Measurements from ENCODE around the gene SPDYE9.
"Not testable (repeated sequence)": the region's sequence is repeated elsewhere in the genome, so short reads cannot be mapped to it uniquely, and the experiment has no call there.

Gene SPDYE9

DNA sequence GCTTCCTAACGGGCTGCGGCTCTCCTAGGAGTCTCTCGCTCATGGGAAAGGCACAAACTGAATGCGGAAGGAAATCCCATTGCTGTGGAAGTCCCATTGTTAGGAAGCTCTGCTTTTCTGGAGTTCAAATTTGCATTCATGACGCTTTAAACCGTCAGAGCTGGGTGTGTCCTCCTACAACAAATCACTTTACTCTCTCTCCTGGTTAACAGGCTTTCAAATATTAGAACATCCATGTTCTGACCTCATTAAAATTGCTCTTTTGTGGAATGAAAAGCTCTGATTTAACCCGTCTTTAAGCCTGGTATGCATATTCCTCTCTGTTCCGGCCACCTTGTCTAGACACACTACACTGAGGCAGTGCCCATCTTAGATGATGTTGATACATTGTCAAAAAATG, at the start of gene SPDYE9:
TSS of gene SPDYE9 (minus strand) at position 101 of the 400 bp plus-strand sequence. CDS start 1,800 bp downstream, outside the sequence.
- DNase-seq = not testable (repeated sequence)

DNA sequence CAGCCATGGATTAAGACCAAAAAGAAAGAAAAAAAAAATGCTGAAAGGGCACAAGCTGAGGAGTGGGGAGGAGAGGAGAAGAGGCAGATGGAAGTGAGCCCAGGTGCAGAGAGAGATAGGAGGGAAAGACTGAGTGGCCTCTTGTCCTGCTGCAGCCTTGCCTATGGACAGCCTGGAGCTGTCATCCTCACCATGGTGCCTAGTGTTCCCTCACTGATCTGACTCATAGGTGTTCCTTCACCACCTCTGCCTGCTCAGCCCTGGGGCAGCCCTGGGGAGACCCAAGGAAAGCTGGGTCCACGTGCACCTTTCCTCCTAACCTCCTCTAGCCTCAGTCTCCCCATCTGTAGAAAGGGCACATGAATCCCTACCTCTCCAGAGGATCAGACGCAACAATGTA, 49.0 kb upstream of the SPDYE9 start:
- not testable (repeated sequence) for DNase-seq

DNA sequence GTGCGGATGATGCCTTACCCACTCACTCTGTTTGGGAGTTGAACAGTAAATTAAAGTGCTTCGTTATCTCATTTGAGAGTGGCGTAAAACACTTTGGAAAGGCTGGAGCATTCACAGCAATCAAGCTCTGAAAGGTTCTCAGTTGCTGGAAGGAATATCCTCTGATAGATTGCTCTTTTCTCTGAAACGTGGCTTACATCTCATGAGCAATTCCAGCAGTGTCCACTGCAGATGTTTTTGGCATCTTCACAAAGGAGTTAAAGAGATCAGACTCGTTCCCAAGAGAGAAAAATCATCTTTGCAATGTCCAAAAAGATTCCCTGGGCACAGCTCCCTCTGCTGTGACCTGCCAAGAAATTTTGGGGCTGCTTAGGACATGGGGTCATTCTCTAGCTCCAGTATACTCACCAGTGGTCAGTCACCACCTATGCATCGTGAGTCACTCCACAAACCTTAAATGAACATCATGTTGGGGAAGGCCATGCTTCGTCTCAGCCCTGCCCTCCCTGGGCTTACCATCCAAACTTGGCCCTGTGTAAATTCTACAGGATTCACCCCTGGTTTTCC, 46.9 kb upstream of the SPDYE9 start:
- DNase-seq = not testable (repeated sequence)

DNA sequence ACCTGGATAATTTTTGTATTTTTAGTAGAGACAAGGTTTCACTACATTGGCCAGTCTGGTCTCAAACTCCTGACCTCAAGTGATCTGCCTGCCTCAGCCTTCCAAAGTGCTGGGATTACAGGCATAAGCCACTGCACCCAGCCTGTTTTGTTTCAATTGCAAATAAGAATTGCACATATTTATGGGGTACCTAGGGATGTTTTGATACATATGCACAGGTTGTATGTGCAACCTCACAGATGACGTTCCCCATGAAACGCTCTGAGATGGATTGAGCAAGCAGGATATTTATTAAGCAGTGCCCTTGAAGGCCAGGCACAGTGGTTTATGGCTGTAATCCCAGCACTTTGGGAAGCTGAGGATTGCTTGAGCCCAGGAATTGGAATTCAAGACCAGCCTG, 44.8 kb upstream of the SPDYE9 start:
- not testable (repeated sequence) for DNase-seq

DNA sequence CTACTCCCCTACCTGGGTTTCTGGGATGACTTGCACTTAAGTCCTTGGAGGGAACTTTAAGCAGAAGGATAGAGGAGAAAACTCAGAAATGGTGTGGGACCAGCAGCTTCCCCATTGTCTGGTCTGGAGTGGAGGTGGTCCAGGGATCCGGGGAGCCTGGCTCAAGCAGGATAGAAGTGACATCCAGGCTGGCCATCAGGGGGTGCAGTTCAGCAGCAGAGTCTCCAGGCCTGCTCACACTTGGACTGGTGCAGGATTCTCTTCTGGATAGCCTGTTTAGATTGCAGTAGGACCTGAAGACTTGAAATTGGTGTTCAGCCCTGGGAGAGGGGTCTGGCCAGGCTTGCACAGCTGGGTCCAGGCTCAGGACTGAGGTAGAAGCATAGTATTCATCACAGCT, 38.3 kb upstream of the SPDYE9 start:
- DNase-seq = not testable (repeated sequence)

- DNase-seq = not testable (repeated sequence)
Measured at GRCh38 chr7:73122778-73123447, 37.1 kb upstream of the SPDYE9 start.

DNA sequence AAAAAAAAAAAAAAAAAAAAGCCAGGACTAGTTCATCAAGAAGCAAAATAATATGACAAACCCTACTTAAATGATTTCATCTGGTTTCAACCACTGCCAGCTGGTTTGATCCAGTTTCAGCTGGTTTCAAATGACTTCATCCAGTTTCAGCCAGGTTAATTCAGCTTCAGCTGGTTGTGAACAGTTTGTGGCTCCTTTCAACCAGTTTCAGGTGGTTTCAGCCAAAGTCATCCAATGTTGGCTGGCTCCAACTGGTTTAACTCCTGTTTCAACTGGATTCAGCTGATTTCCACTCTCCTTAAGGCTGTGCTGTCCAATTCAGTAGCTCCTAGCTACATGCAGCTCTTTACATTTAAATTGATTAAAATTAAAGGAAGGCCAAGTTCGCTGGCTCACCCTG, 32.3 kb upstream of the SPDYE9 start:
- DNase-seq = not testable (repeated sequence)

DNA sequence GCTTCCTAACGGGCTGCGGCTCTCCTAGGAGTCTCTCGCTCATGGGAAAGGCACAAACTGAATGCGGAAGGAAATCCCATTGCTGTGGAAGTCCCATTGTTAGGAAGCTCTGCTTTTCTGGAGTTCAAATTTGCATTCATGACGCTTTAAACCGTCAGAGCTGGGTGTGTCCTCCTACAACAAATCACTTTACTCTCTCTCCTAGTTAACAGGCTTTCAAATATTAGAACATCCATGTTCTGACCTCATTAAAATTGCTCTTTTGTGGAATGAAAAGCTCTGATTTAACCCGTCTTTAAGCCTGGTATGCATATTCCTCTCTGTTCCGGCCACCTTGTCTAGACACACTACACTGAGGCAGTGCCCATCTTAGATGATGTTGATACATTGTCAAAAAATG, 28.0 kb downstream of the SPDYE9 start, which contains the start of gene SPDYE11:
TSS of gene SPDYE11 (minus strand) at position 101 of the 400 bp plus-strand sequence. CDS start 1,800 bp downstream, outside the sequence.
- DNase-seq = not testable (repeated sequence)

- DNase-seq = not testable (repeated sequence)
Measured at GRCh38 chr7:73029666-73030065, 56.2 kb downstream of the SPDYE9 start, which contains the start of gene SPDYE8. Gene SPDYE8, minus strand, starts transcription at chr7:73029766. Its CDS starts 1,800 bp downstream, at chr7:73027966.
